ENCODE results near the gene ATP5F1E. TPM values are rescaled to one million over a fixed set of nuclear protein-coding genes. Genes with fewer than 3 reads are reported as not detected.
A peak's percentile ranks its signal among the peaks of the same experiment; 100 is the strongest.

The ATP5F1E gene
- total RNA-seq, 1 experiment from 2014 or later = 52.7 TPM

DNA sequence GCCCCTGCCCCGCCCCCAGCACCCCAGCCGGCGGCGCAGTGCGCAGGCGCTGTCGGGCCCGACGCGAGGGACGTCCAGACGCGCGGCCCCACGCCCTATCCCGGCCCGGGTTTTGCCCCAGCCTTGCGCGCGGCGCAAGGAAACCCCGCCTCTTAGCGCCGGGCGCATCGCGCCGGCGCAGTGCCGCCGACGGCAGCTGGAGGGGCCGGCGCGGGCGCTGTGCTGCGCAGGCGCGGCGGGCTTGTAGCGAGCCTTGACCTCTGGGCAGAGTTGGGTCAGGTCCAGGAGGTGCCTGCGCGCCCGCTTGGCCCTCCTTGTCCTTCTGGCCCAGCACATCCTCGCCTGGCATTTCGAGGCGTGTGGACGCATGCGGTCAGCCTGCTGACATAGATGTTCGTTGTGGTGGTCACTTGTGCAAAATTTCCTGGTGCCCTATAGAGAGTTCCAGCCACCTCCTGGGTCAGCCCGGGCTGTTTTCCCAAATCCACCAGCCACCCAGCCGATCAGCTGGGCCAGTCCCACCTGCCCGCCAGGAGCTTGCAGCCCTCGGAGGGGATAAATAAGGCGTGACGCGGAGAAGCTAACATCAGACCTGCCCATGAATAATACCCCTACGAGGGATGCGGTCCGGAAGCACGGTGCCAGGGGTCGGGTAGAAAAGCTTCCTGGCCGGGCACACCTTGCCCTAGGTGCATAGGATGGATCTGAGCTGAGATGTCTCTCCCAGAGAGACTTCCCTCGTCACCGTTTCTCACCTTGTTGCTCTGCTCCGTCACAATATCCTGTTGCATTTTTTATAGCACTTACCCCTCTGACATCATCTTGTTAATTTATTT is 10.9 kb upstream of the ATP5F1E start:
- H2BK120ac ChIP-seq (ENCODE audit: low read depth, low read length, poor library complexity, severe bottlenecking) = no peak overlapping the region
- H2AFZ ChIP-seq (ENCODE audit: low read length) = no peak overlapping the region
- no peaks in the 10 kb centered on the region for H3K4me1 ChIP-seq (ENCODE audit: insufficient read depth, low read length)
- no peak overlapping the region for H4K8ac ChIP-seq (replicated peaks; ENCODE audit: insufficient read length, low read depth, low read length)
- peaks cover 9% of the 10 kb centered on the region for H3K23me2 ChIP-seq (ENCODE audit: insufficient read length, low read depth, low read length, poor library complexity, severe bottlenecking)
- H3K9ac ChIP-seq (ENCODE audit: extremely low read depth, insufficient read length, low read length) = no peak overlapping the region
- no peak overlapping the region for H4K91ac ChIP-seq (ENCODE audit: insufficient read length, low read depth, low read length)
- no peak overlapping the region for H2BK12ac ChIP-seq (ENCODE audit: insufficient read length, low read depth, low read length)
- Mint-ChIP-seq H3K27me3 (ENCODE audit: low read depth) (peaks cover 10% of the 10 kb centered on the region), H3K4me3 (peak overlapping the region; percentile 88 to 92), H3K36me3 (ENCODE audit: insufficient read depth in 1 of 3, low read depth in 3 of 3) (peaks cover 9 to 17% (median 15%) of the 10 kb centered on the region in 3 experiments; a peak in 6 of 7 replicates), H3K4me1 (peaks cover 13 to 18% of the 10 kb centered on the region in 2 experiments), H3K9me3 (no peaks in the 10 kb centered on the region; a peak in 1 of 5 replicates), H3K27ac (peak overlapping the region in 1 of 3 experiments; percentile 73; a peak in 2 of 7 replicates)
- no peak overlapping the region for H3K27ac ChIP-seq (ENCODE audit: insufficient read length, low read depth, low read length)
- no CpG with 5 or more reads among the region's 66 CpGs for WGBS (ENCODE audit: extremely low coverage, insufficient read length, low lambda C conversion rate)
- no peaks in the 10 kb centered on the region for H3K79me1 ChIP-seq (ENCODE audit: insufficient read depth, low read depth, low read length, poor library complexity, severe bottlenecking)
- H3K79me2 ChIP-seq (ENCODE audit: insufficient read depth, low read length) = peaks cover 10% of the 10 kb centered on the region
- H3K4ac ChIP-seq (ENCODE audit: low read depth, low read length) = no peak overlapping the region
- no peak overlapping the region for H3K18ac ChIP-seq (ENCODE audit: insufficient read length, low read depth, low read length)
- peak overlapping the region; percentile 94 for H3K4me2 ChIP-seq (ENCODE audit: insufficient read depth, insufficient read length, low read length)
- H2BK15ac ChIP-seq (ENCODE audit: low read depth, low read length) = no peak overlapping the region
- H3K14ac ChIP-seq (ENCODE audit: insufficient read depth, low read length) = no peak overlapping the region
- H4K20me1 ChIP-seq (ENCODE audit: control insufficient read depth, insufficient read depth, insufficient read length) = no peaks in the 10 kb centered on the region
- TF ChIP-seq, protein P1, sequence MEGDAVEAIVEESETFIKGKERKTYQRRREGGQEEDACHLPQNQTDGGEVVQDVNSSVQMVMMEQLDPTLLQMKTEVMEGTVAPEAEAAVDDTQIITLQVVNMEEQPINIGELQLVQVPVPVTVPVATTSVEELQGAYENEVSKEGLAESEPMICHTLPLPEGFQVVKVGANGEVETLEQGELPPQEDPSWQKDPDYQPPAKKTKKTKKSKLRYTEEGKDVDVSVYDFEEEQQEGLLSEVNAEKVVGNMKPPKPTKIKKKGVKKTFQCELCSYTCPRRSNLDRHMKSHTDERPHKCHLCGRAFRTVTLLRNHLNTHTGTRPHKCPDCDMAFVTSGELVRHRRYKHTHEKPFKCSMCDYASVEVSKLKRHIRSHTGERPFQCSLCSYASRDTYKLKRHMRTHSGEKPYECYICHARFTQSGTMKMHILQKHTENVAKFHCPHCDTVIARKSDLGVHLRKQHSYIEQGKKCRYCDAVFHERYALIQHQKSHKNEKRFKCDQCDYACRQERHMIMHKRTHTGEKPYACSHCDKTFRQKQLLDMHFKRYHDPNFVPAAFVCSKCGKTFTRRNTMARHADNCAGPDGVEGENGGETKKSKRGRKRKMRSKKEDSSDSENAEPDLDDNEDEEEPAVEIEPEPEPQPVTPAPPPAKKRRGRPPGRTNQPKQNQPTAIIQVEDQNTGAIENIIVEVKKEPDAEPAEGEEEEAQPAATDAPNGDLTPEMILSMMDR (conservative IDR thresholded peaks at IDR 0.05) = no peak
- no peak overlapping the region for H3T11ph ChIP-seq (ENCODE audit: low read length)
- H2BK20ac ChIP-seq (ENCODE audit: low read depth, low read length, poor library complexity, severe bottlenecking) = no peak overlapping the region
- no peak overlapping the region for H3K23ac ChIP-seq (ENCODE audit: insufficient read length, low read depth, low read length)
- no peaks in the 10 kb centered on the region for H3K27me3 ChIP-seq (ENCODE audit: insufficient read depth, low read length)
- H4K5ac ChIP-seq (ENCODE audit: insufficient read length, low read depth, low read length) = no peak overlapping the region
- no peak overlapping the region for H2BK5ac ChIP-seq (ENCODE audit: insufficient read length, low read length)
- no peaks in the 10 kb centered on the region for H3K9me3 ChIP-seq (ENCODE audit: control insufficient read depth, low read depth, low read length)
- H2AK5ac ChIP-seq (ENCODE audit: insufficient read length, low read length) = no peak overlapping the region
- H3K56ac ChIP-seq (ENCODE audit: insufficient read length, low read depth, low read length) = no peak overlapping the region
- peak; percentile 94 for DNase-seq
